Measurements from ENCODE around the gene SOX13.

SOX13 gene

DNA sequence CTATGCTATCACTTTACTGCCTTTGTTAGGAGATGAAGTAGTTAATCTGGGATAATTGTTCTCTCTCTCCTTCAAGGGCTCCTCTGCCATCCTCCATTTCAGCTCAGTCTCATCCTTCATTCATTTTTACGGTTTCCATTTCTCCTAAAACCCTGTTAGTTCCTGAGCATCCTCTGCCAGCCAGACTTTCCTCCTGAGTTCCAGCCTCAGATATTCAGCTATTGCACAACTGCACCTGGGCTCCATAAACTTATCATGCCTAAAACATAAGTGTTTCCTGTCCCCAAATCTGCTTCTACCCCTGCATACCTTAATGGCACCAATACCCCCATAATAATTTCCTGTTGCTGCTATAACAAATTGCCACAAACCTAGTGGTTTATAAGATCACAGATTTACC lies 39.6 kb upstream of the SOX13 start:
- TF ChIP-seq, protein P1, sequence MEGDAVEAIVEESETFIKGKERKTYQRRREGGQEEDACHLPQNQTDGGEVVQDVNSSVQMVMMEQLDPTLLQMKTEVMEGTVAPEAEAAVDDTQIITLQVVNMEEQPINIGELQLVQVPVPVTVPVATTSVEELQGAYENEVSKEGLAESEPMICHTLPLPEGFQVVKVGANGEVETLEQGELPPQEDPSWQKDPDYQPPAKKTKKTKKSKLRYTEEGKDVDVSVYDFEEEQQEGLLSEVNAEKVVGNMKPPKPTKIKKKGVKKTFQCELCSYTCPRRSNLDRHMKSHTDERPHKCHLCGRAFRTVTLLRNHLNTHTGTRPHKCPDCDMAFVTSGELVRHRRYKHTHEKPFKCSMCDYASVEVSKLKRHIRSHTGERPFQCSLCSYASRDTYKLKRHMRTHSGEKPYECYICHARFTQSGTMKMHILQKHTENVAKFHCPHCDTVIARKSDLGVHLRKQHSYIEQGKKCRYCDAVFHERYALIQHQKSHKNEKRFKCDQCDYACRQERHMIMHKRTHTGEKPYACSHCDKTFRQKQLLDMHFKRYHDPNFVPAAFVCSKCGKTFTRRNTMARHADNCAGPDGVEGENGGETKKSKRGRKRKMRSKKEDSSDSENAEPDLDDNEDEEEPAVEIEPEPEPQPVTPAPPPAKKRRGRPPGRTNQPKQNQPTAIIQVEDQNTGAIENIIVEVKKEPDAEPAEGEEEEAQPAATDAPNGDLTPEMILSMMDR (IDR thresholded peaks at IDR 0.05) = no peak
- Histone ChIP-seq H3K27ac (no peak overlapping the region), H3K4me3 (no peak overlapping the region)
- DNase-seq (ENCODE audit: low spot score) = no peak

DNA sequence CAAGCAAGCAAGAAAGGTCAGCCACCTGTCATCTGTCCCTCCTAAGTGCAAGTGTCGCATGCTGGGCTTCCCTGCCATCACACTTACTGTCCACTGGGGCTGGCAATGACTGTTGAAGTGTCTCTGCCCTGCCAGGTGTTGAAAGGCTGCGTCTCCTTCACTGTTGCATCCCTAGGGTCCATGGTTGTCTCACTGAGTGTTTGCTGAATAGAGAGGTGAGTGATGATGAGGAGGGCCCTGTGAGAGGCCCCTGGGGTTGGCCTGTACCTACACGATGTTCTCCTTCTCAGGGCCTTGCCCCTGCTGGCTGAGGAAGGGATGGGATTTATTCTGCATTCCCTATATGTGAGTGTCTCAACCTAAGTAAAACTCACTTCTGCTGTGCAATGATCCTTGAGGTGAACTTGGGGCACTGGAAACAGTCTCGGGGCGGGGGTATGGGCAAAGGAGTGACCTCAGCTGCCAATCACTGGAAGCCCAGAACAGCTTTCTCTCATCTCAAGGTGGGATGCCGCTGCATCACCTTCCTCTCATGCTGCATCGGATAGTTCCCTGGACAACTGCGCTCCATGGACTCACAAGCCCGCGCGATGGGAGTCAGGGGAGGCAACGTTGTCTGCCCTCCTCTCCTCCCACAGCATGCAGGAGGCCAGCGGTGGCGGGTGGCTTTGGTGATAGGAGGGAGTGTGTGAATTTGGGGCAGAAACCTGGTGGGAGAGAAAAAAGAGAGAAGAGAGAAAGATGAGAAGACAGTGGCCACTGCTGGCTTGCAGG lies 35.8 kb upstream of the SOX13 start:
- Histone ChIP-seq H3K27ac (no peak overlapping the region), H3K4me3 (no peak overlapping the region)
- DNase-seq (ENCODE audit: low spot score) = no peak
- TF ChIP-seq, protein P1 (IDR thresholded peaks at IDR 0.05) = no peak

DNA sequence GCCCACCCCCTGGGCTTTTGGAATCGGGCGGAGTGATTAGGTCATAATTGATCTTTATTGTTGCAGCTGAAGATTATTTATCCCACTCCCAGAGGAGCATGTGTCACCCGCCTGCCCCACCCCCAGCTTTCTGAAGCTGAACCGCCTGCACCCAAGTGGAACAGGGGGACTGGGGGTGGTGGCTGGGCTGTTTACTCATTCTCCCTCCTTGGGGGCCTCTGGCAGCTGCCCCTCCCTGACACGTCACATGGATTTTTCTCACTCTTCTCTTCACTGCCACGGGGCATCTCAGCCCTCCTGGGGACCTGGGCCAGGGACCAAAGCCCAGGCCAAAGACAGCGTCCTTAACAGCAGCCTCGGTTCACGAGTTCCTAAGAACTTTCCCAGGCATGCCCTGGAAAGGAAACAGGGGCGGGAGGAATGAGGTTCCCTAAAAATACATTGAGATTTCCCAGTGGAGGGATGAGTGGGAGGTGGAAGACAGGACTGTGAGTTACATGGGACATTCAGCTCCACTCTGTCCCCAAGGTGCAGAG lies 31.6 kb upstream of the SOX13 start:
- H3K4me3 ChIP-seq = peak overlapping the region; percentile 19
- TF ChIP-seq, protein P1 (IDR thresholded peaks at IDR 0.05) = no peak
- peak overlapping the region; percentile 48 to 59 for H3K27ac ChIP-seq
- no peak for DNase-seq (ENCODE audit: low spot score)

DNA sequence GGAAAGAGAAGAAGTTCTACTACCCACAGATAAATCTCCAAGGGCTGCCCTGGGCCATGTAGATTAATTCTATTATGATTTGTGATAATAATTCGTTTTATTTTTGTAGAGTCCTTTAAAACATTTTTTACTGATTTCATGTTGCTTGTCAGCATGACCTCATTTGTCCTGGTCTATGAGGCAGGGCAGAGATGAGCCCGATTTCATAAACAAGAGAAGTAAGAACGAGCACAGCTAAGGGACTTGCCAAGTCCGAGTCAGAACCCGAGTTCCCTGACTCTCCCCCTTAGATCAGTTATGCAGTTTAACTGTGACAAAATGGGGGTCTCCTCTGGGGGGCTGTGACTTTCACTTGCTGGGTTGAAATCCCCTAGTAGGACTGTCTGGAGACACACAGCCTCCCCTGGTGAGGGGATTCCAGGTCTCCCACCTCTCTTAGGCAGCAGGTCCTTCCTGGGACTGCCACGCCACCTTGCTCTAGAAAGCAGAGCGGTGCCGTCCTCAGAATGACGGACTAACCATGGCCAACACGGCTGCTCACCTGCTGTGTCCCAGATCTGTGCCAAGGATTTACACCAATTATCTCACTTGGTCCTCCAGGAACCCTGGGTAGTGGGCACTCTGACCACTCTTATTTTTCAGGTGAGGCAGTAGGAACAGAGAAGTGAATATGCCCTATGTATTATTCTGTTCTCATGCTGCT lies 31.0 kb upstream of the SOX13 start:
- DNase-seq (ENCODE audit: low spot score) = no peak
- Histone ChIP-seq H3K27ac (peak overlapping the region; percentile 48 to 59), H3K4me3 (peak overlapping the region; percentile 19)
- TF ChIP-seq, protein P1 (IDR thresholded peaks at IDR 0.05) = no peak

DNA sequence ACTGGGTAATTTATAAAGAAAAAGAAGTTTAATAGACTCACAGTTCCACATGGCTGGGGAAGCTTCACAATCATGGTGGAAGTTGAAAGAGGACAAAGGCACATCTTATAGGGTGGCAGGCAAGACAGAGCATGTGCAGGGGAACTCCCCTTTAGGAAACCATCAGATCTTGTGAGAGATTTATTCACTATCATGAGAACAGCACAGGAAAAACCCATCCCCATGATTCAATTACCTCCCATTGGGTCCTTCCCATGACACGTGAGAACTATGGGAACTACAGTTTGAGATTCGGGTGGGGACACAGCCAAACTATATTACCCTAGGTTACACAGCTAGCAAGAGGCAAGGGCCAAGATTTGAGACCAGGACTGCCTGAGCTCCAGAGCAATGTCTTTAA lies 30.4 kb upstream of the SOX13 start:
- H3K27ac ChIP-seq = no peak overlapping the region
- no peak for DNase-seq (ENCODE audit: low spot score)
- TF ChIP-seq, protein P1 (IDR thresholded peaks at IDR 0.05) = no peak
- H3K4me3 ChIP-seq = no peak overlapping the region

DNA sequence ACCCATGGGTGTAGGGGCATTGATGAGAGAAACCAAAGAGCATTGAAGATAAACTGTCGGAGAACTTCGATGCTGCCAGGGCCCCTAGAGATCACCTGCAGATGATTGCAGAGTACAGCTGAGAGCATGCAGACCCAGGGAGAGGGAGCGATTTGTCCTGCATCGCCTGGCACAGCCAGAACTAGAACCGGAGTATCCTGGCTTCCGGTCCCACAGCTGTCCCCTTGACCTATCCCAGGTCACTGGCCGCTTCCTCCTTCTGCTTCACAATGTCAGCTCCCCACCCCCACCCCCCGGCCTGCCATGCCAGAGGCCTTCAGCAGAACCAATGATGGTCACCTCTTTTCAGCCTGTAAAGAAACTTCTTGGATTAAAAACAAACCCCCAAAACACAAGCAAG lies 29.2 kb upstream of the SOX13 start:
- Histone ChIP-seq H3K27ac (no peak overlapping the region), H3K4me3 (no peak overlapping the region)
- DNase-seq (ENCODE audit: low spot score) = no peak
- TF ChIP-seq, protein P1 (IDR thresholded peaks at IDR 0.05) = no peak

Measured in coronary artery (tissue), 2 donors.